IMR-90 (cell line): Measurements from ENCODE around the gene RBM44.

Experiments used
- POLR2A ChIP-seq: IDR thresholded peaks from 2 replicates; pipeline ENCODE4 v1.6.1; 2012; ENCODE audit warnings: mild to moderate bottlenecking, low read depth, low read length
- TF ChIP-seq, protein P1 (sequence below): conservative IDR thresholded peaks from 2 replicates; pipeline ENCODE4 v1.5.1; 2012; ENCODE audit warnings: mild to moderate bottlenecking, low read depth, low read length, improper control_type of control experiment

GRCh38 chr2:237860273-237860935 lies 61.8 kb downstream of the RBM44 start:
- TF ChIP-seq, protein P1, sequence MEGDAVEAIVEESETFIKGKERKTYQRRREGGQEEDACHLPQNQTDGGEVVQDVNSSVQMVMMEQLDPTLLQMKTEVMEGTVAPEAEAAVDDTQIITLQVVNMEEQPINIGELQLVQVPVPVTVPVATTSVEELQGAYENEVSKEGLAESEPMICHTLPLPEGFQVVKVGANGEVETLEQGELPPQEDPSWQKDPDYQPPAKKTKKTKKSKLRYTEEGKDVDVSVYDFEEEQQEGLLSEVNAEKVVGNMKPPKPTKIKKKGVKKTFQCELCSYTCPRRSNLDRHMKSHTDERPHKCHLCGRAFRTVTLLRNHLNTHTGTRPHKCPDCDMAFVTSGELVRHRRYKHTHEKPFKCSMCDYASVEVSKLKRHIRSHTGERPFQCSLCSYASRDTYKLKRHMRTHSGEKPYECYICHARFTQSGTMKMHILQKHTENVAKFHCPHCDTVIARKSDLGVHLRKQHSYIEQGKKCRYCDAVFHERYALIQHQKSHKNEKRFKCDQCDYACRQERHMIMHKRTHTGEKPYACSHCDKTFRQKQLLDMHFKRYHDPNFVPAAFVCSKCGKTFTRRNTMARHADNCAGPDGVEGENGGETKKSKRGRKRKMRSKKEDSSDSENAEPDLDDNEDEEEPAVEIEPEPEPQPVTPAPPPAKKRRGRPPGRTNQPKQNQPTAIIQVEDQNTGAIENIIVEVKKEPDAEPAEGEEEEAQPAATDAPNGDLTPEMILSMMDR, result no peak
- TF ChIP-seq POLR2A, result no peak
